AG10803 (cell line): Measurements from ENCODE around the gene NCAM2.

Experiments
- DNase-seq: peaks from one replicate; pipeline ENCODE4 v3.0.0; 2010; ENCODE audit warnings: low read depth
- H3K4me3 ChIP-seq: 2 replicates; pipeline ENCODE4 v1.5.1; 2011; ENCODE audit warnings: mild to moderate bottlenecking, low read length, control low read depth
- CTCF ChIP-seq: conservative IDR thresholded peaks from 2 replicates; pipeline ENCODE4 v1.5.1; 2011; ENCODE audit warnings: mild to moderate bottlenecking, low read length, control low read depth, inconsistent platforms

The NCAM2 gene

GRCh38 chr21:21246007-21246406 lies 247.8 kb downstream of the NCAM2 start:
- H3K4me3 ChIP-seq: no peak overlapping the region
- TF ChIP-seq CTCF: no peak
- no peak for DNase-seq

GRCh38 chr21:21247424-21247823 lies 249.2 kb downstream of the NCAM2 start:
- no peak overlapping the region for H3K4me3 ChIP-seq
- no peak for DNase-seq
- no peak for TF ChIP-seq CTCF

- TF ChIP-seq CTCF: no peak
- H3K4me3 ChIP-seq: no peak overlapping the region
- DNase-seq: no peak
These were observed 263.8 kb downstream of the NCAM2 start for GRCh38 chr21:21262048-21262447.

GRCh38 chr21:21268061-21268471 lies 269.9 kb downstream of the NCAM2 start:
- H3K4me3 ChIP-seq: no peak overlapping the region
- no peak for TF ChIP-seq CTCF
- no peak for DNase-seq

GRCh38 chr21:21268885-21269284 lies 270.7 kb downstream of the NCAM2 start:
- no peak overlapping the region for H3K4me3 ChIP-seq
- no peak for DNase-seq
- TF ChIP-seq CTCF: no peak

- no peak for TF ChIP-seq CTCF
- H3K4me3 ChIP-seq: no peak overlapping the region
- DNase-seq: no peak
These were observed 281.1 kb downstream of the NCAM2 start for GRCh38 chr21:21279193-21279901.

GRCh38 chr21:21283810-21284209 lies 285.6 kb downstream of the NCAM2 start:
- no peak for TF ChIP-seq CTCF
- no peak for DNase-seq
- no peak overlapping the region for H3K4me3 ChIP-seq
